C4-2B (cell line): ENCODE data around the gene RNF135.

Experiments
- CTCF ChIP-seq: fragments of 450-650 bp; conservative IDR thresholded peaks from 2 replicates; pipeline ENCODE4 v1.5.1; 2017; ENCODE audit warnings: mild to moderate bottlenecking
- ZFX ChIP-seq: fragments of 450-650 bp; IDR thresholded peaks from 2 replicates; pipeline ENCODE4 v1.6.1; 2017

GRCh38 chr17:30950669-30951399 lies 20.0 kb upstream of the RNF135 start:
- TF ChIP-seq CTCF, result no peak
- no peak for TF ChIP-seq ZFX
